ENCODE results near the gene ACBD7.

- TF ChIP-seq CTCF (IDR thresholded peaks at IDR 0.05) (peak; percentile 86 to 88), EP300 (IDR thresholded peaks at IDR 0.05) (no peak), POLR2AphosphoS5 (IDR thresholded peaks at IDR 0.05) (no peak)
Measured at GRCh38 chr10:15106352-15107013, 17.9 kb upstream of the ACBD7 start.

All from suprapubic skin (tissue), 4 donors.